GM23338 (cell line): ENCODE measurements around the gene POU3F3. TPM values are rescaled to one million over a fixed set of nuclear protein-coding genes. Genes with fewer than 3 reads are reported as not detected.

Experiments
- ATAC-seq: fragments of 200-7000 bp; cut with Tn5 transposase; 3 replicates; pipeline ENCODE4 v1.9.1; 2020
- DNase-seq: peaks from one replicate; pipeline ENCODE4 v3.0.0-alpha.2; 2015; ENCODE audit warnings: low spot score
- H2AFZ ChIP-seq: fragments of 200-600 bp; sonication (generic); 2 replicates; pipeline ENCODE4 v1.8.0; 2016; ENCODE audit warnings: antibody characterized with exemption, mild to moderate bottlenecking, moderate library complexity
- H3F3A ChIP-seq: fragments of 200-600 bp; sonication (generic); replicated peaks from 2 replicates; pipeline ENCODE4 v1.8.0; 2017; ENCODE audit warnings: antibody characterized with exemption, mixed run types, low read depth
- H3K27ac ChIP-seq: fragments of 200-600 bp; sonication (generic); 2 replicates; pipeline ENCODE4 v1.6.1; 2016; ENCODE audit warnings: low read depth
- H3K27me3 ChIP-seq: fragments of 200-600 bp; sonication (generic); 2 replicates; pipeline ENCODE4 v1.8.0; 2016; ENCODE audit warnings: mild to moderate bottlenecking, mixed run types, moderate library complexity; ENCODE audit not compliant: insufficient read depth
- H3K36me3 ChIP-seq: fragments of 200-600 bp; sonication (generic); 2 replicates; pipeline ENCODE4 v1.8.0; 2016; ENCODE audit warnings: mild to moderate bottlenecking; ENCODE audit not compliant: insufficient read depth
- H3K4me1 ChIP-seq: fragments of 200-600 bp; sonication (generic); 2 replicates; pipeline ENCODE4 v1.8.0; 2016; ENCODE audit warnings: mild to moderate bottlenecking, moderate library complexity; ENCODE audit not compliant: insufficient read depth
- H3K4me2 ChIP-seq: fragments of 200-600 bp; sonication (generic); 2 replicates; pipeline ENCODE4 v1.7.1; 2017; ENCODE audit warnings: mixed run types
- H3K4me3 ChIP-seq: fragments of 200-600 bp; sonication (generic); 2 replicates; pipeline ENCODE4 v1.6.1; 2016; ENCODE audit warnings: mixed run types
- H3K79me2 ChIP-seq: fragments of 200-600 bp; sonication (generic); replicated peaks from 2 replicates; pipeline ENCODE4 v1.8.0; 2017; ENCODE audit warnings: mild to moderate bottlenecking; ENCODE audit not compliant: insufficient read depth
- H3K9me2 ChIP-seq: fragments of 200-600 bp; sonication (generic); 2 replicates; pipeline ENCODE4 v1.8.0; 2017; ENCODE audit not compliant: insufficient read depth
- H4K20me1 ChIP-seq: fragments of 200-600 bp; sonication (generic); replicated peaks from 2 replicates; pipeline ENCODE4 v1.8.0; 2017; ENCODE audit warnings: mild to moderate bottlenecking; ENCODE audit not compliant: insufficient read depth
- H3K27ac Mint-ChIP-seq: 2 replicates; pipeline ENCODE4 v1.8.0; 2020; ENCODE audit warnings: inconsistent platforms, mild to moderate bottlenecking, moderate library complexity, mixed read lengths
- H3K27me3 Mint-ChIP-seq: 3 replicates; pipeline ENCODE4 v1.8.0; 2022; ENCODE audit warnings: low read depth, mild to moderate bottlenecking, moderate library complexity, mixed read lengths, inconsistent platforms; ENCODE audit not compliant: insufficient read depth, poor library complexity
- H3K36me3 Mint-ChIP-seq: 3 replicates; pipeline ENCODE4 v1.8.0; 2021; ENCODE audit warnings: low read depth, mild to moderate bottlenecking, inconsistent platforms, moderate library complexity, mixed read lengths
- H3K4me1 Mint-ChIP-seq: 3 replicates; pipeline ENCODE4 v1.8.0; 2020; ENCODE audit warnings: mild to moderate bottlenecking, inconsistent platforms, mixed read lengths
- H3K4me3 Mint-ChIP-seq: 3 replicates; pipeline ENCODE4 v1.8.0; 2021; ENCODE audit warnings: moderate library complexity, mild to moderate bottlenecking, inconsistent platforms, mixed read lengths
- H3K9me3 Mint-ChIP-seq: 3 replicates; pipeline ENCODE4 v1.8.0; 2020; ENCODE audit warnings: moderate library complexity, mild to moderate bottlenecking, inconsistent platforms, mixed read lengths
- CREB1 ChIP-seq: fragments of 250-450 bp; sonication (Bioruptor Pico); IDR thresholded peaks from 2 replicates; pipeline ENCODE4 v1.5.0; 2020; ENCODE audit warnings: low read depth, mild to moderate bottlenecking, moderate library complexity
- EZH2 ChIP-seq: fragments of 200-600 bp; sonication (generic); IDR thresholded peaks from one replicate; pipeline ENCODE4 v1.8.0; 2017; ENCODE audit warnings: antibody characterized with exemption, mild to moderate bottlenecking, low read depth; ENCODE audit not compliant: unreplicated experiment
- JUNB ChIP-seq: IDR thresholded peaks from one replicate; pipeline ENCODE4 v1.6.1; 2016; ENCODE audit warnings: antibody characterized with exemption; ENCODE audit not compliant: unreplicated experiment
- NANOG ChIP-seq: IDR thresholded peaks from 2 replicates; pipeline ENCODE4 v1.6.1; 2016; ENCODE audit warnings: antibody characterized with exemption, borderline replicate concordance
- ZNF114 ChIP-seq: fragments of 250-450 bp; sonication (Bioruptor Pico); IDR thresholded peaks from 2 replicates; pipeline ENCODE4 v1.5.0; 2020; ENCODE audit warnings: mild to moderate bottlenecking, moderate library complexity
- polyA plus RNA-seq: library from polyadenylated mRNA; unstranded; fragments of >200 nt; fragmentation: Nextera tagmentation; extraction: Ambion mirVana; gene quantifications from 2 replicates; pipeline ENCODE4 v1.2.1, GENCODE V29; 2016
- total RNA-seq: library from RNA; depleted of rRNA; stranded (reverse); fragments of >200 nt; shearing (Covaris generic); gene quantifications from 2 replicates; pipeline ENCODE4 v1.2.3, GENCODE V29; 2014
- TF ChIP-seq, protein P1 (sequence below), 2 experiments: fragments of 200-600 bp in 1 of 2; sonication (generic) in 1 of 2; conservative IDR thresholded peaks; 2 replicates each; pipeline versions ENCODE4 v1.5.1 to v1.6.1; 2016 to 2017; ENCODE audit warnings: antibody characterized with exemption in 2 of 2, low read depth in 2 of 2, mild to moderate bottlenecking in 2 of 2, moderate library complexity in 1 of 2
- TF ChIP-seq, protein P2 (sequence below): fragments of 250-450 bp; sonication (Bioruptor Pico); IDR thresholded peaks from 2 replicates; pipeline ENCODE4 v1.5.0; 2020; ENCODE audit warnings: mild to moderate bottlenecking, moderate library complexity
- TF ChIP-seq, protein P3 (sequence below): IDR thresholded peaks from one replicate; pipeline ENCODE4 v1.6.1; 2018; ENCODE audit warnings: antibody characterized with exemption; ENCODE audit not compliant: unreplicated experiment

The POU3F3 gene
- total and polyA plus RNA-seq, 2 experiments from 2014 or later, result 0.06 to 0.24 TPM

DNA sequence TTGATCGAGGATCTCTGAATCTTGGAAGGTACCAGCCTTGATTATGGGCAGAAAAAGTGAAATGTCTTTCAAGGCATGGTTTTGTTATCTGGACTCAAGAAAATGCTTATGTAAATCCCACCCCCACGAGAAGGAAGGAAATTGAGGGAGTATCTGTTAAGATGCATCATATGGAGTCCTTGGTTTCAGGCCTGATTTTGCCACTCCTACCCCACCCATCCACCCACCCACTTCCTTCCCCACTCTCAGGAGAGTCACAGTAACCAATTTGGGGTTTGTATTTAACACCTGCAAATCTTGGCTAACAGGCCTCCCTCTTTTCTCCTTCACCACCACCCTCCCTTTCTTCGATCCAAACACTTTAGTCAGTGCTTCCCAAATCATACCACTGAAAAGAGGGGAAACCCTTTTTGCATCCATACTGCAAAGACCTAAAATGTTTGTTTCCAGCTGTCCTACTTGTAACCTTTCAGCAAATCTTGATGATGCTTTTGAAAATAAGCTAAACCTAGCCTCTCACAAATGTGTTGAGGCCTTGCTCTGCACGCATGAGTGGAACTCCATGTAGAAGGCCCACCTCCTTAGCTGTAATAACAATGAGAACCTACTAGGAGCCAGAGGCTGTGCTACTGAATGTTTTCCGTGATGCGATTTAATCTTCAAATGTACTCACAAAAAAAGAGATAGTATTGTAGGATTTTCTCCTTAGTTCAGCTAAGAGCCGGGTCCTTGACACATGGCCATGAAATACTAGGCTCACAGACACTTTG, 34.8 kb downstream of the POU3F3 start (continued):
- TF ChIP-seq, protein P1, sequence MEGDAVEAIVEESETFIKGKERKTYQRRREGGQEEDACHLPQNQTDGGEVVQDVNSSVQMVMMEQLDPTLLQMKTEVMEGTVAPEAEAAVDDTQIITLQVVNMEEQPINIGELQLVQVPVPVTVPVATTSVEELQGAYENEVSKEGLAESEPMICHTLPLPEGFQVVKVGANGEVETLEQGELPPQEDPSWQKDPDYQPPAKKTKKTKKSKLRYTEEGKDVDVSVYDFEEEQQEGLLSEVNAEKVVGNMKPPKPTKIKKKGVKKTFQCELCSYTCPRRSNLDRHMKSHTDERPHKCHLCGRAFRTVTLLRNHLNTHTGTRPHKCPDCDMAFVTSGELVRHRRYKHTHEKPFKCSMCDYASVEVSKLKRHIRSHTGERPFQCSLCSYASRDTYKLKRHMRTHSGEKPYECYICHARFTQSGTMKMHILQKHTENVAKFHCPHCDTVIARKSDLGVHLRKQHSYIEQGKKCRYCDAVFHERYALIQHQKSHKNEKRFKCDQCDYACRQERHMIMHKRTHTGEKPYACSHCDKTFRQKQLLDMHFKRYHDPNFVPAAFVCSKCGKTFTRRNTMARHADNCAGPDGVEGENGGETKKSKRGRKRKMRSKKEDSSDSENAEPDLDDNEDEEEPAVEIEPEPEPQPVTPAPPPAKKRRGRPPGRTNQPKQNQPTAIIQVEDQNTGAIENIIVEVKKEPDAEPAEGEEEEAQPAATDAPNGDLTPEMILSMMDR (conservative IDR thresholded peaks at IDR 0.05; ENCODE audit: low read depth in 2 of 2), result no peak
- TF ChIP-seq EZH2 (no peak), ZNF114 (CRISPR knock-in tag) (no peak)

DNA sequence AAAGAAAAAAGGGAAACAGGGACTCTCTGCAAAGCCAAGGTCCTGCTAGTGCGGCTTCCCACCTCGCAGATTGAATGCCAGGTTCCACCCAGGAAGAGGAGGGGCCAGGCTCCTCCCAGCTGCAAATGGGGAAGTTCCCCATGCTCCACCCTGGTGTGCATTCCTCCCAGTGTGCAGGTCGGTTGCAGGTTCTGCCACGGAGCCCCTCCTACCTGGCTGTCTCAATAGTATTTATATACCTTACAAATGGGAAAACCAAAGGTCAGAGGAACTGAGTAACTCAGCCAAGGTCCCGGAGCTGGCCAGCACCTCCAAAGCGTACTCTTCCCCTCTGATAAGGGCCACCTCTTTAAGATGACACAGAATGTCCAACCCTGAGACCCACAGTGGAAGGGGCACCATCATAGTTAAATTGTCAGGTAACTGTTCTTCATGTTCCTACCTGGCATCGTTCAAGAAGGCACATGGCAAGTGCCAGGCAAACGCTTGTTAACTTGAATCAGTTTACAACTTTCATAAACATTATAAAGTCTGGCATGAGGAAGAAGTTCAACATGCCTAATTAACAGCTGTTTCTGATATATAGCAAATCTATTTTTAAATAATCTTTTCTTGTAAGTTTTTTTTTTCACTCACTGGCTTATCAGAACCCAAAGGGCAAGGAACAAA, 35.5 kb downstream of the POU3F3 start:
- Mint-ChIP-seq H3K27ac (no peak overlapping the region), H3K4me3 (no peak overlapping the region), H3K27me3 (peaks cover 5% of the 10 kb centered on the region), H3K9me3 (no peaks in the 10 kb centered on the region), H3K4me1 (peaks cover 22% of the 10 kb centered on the region), H3K36me3 (no peaks in the 10 kb centered on the region)
- Histone ChIP-seq H2AFZ (peak overlapping the region; percentile 93), H3K27me3 (no peaks in the 10 kb centered on the region), H3K27ac (no peak overlapping the region), H4K20me1 (no peaks in the 10 kb centered on the region), H3K9me2 (peaks cover 19% of the 10 kb centered on the region), H3K4me3 (no peak overlapping the region), H3K79me2 (no peaks in the 10 kb centered on the region), H3K4me1 (peaks cover 18% of the 10 kb centered on the region; the same call in 1 of the 2 replicates), H3K36me3 (no peaks in the 10 kb centered on the region), H3F3A (no peaks in the 10 kb centered on the region), H3K4me2 (no peak overlapping the region)
- ATAC-seq (peak; percentile 71), DNase-seq (no peak)
- TF ChIP-seq, protein P2, sequence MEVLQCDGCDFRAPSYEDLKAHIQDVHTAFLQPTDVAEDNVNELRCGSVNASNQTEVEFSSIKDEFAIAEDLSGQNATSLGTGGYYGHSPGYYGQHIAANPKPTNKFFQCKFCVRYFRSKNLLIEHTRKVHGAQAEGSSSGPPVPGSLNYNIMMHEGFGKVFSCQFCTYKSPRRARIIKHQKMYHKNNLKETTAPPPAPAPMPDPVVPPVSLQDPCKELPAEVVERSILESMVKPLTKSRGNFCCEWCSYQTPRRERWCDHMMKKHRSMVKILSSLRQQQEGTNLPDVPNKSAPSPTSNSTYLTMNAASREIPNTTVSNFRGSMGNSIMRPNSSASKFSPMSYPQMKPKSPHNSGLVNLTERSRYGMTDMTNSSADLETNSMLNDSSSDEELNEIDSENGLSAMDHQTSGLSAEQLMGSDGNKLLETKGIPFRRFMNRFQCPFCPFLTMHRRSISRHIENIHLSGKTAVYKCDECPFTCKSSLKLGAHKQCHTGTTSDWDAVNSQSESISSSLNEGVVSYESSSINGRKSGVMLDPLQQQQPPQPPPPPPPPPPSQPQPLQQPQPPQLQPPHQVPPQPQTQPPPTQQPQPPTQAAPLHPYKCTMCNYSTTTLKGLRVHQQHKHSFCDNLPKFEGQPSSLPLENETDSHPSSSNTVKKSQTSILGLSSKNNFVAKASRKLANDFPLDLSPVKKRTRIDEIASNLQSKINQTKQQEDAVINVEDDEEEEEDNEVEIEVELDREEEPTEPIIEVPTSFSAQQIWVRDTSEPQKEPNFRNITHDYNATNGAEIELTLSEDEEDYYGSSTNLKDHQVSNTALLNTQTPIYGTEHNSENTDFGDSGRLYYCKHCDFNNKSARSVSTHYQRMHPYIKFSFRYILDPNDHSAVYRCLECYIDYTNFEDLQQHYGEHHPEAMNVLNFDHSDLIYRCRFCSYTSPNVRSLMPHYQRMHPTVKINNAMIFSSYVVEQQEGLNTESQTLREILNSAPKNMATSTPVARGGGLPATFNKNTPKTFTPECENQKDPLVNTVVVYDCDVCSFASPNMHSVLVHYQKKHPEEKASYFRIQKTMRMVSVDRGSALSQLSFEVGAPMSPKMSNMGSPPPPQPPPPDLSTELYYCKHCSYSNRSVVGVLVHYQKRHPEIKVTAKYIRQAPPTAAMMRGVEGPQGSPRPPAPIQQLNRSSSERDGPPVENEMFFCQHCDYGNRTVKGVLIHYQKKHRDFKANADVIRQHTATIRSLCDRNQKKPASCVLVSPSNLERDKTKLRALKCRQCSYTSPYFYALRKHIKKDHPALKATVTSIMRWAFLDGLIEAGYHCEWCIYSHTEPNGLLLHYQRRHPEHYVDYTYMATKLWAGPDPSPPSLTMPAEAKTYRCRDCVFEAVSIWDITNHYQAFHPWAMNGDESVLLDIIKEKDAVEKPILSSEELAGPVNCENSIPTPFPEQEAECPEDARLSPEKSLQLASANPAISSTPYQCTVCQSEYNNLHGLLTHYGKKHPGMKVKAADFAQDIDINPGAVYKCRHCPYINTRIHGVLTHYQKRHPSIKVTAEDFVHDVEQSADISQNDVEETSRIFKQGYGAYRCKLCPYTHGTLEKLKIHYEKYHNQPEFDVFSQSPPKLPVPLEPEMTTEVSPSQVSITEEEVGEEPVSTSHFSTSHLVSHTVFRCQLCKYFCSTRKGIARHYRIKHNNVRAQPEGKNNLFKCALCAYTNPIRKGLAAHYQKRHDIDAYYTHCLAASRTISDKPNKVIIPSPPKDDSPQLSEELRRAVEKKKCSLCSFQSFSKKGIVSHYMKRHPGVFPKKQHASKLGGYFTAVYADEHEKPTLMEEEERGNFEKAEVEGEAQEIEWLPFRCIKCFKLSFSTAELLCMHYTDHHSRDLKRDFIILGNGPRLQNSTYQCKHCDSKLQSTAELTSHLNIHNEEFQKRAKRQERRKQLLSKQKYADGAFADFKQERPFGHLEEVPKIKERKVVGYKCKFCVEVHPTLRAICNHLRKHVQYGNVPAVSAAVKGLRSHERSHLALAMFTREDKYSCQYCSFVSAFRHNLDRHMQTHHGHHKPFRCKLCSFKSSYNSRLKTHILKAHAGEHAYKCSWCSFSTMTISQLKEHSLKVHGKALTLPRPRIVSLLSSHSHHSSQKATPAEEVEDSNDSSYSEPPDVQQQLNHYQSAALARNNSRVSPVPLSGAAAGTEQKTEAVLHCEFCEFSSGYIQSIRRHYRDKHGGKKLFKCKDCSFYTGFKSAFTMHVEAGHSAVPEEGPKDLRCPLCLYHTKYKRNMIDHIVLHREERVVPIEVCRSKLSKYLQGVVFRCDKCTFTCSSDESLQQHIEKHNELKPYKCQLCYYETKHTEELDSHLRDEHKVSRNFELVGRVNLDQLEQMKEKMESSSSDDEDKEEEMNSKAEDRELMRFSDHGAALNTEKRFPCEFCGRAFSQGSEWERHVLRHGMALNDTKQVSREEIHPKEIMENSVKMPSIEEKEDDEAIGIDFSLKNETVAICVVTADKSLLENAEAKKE, result no peak
- no peak for TF ChIP-seq JUNB
- no peak for TF ChIP-seq CREB1
- TF ChIP-seq NANOG, result no peak
- TF ChIP-seq, protein P3, sequence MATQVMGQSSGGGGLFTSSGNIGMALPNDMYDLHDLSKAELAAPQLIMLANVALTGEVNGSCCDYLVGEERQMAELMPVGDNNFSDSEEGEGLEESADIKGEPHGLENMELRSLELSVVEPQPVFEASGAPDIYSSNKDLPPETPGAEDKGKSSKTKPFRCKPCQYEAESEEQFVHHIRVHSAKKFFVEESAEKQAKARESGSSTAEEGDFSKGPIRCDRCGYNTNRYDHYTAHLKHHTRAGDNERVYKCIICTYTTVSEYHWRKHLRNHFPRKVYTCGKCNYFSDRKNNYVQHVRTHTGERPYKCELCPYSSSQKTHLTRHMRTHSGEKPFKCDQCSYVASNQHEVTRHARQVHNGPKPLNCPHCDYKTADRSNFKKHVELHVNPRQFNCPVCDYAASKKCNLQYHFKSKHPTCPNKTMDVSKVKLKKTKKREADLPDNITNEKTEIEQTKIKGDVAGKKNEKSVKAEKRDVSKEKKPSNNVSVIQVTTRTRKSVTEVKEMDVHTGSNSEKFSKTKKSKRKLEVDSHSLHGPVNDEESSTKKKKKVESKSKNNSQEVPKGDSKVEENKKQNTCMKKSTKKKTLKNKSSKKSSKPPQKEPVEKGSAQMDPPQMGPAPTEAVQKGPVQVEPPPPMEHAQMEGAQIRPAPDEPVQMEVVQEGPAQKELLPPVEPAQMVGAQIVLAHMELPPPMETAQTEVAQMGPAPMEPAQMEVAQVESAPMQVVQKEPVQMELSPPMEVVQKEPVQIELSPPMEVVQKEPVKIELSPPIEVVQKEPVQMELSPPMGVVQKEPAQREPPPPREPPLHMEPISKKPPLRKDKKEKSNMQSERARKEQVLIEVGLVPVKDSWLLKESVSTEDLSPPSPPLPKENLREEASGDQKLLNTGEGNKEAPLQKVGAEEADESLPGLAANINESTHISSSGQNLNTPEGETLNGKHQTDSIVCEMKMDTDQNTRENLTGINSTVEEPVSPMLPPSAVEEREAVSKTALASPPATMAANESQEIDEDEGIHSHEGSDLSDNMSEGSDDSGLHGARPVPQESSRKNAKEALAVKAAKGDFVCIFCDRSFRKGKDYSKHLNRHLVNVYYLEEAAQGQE, result no peak
